ENCODE data around the gene FRMD4A. TPM values are rescaled to one million over a fixed set of nuclear protein-coding genes. Genes with fewer than 3 reads are reported as not detected.
A peak's percentile ranks its signal among the peaks of the same experiment; 100 is the strongest.

Gene FRMD4A
- total and polyA plus RNA-seq, 11 donors = 12.2 to 58.1 (median 28.1) TPM

GRCh38 chr10:13842117-13842516 is 488.6 kb downstream of the FRMD4A start:
- intact Hi-C loops (cut with DNase I) = no loop called here
- DNase-seq (no peak), ATAC-seq (no peak)
- Histone ChIP-seq H3K27ac (no peak overlapping the region), H3K4me1 (peaks cover 0 to 44% (median 27%) of the 10 kb centered on the region in 12 donors), H3K27me3 (no peaks in the 10 kb centered on the region), H3K4me3 (no peak overlapping the region), H3K9me3 (peaks cover 0 to 8% (median 0%) of the 10 kb centered on the region in 12 donors), H3K36me3 (no peaks in the 10 kb centered on the region)
- TF ChIP-seq CTCF (IDR thresholded peaks at IDR 0.05) (no peak), POLR2A (IDR thresholded peaks at IDR 0.05) (no peak)
- 22 to 55% (median 45%) methylated on average over 3 of the region's 3 CpGs for WGBS, 4 donors

- intact Hi-C loops (cut with DNase I) = no loop called here
- Histone ChIP-seq H3K36me3 (no peaks in the 10 kb centered on the region), H3K27me3 (no peaks in the 10 kb centered on the region), H3K4me3 (no peak overlapping the region), H3K4me1 (peaks cover 0 to 62% (median 38%) of the 10 kb centered on the region in 12 donors), H3K9me3 (peaks cover 0 to 8% (median 0%) of the 10 kb centered on the region in 12 donors), H3K27ac (peak overlapping the region in 9 of 12 donors; percentile 13 to 54 (median 30))
- DNase-seq = no peak
- TF ChIP-seq CTCF (IDR thresholded peaks at IDR 0.05) = no peak
- TF ChIP-seq POLR2A (IDR thresholded peaks at IDR 0.05) = no peak
- 59 to 76% (median 65%) methylated on average over 3 of the region's 3 CpGs for WGBS, 4 donors
- peak in 3 of 4 donors; percentile 30 to 43 (median 34) for ATAC-seq
Observed at GRCh38 chr10:13840036-13840435, 490.7 kb downstream of the FRMD4A start.

GRCh38 chr10:13839430-13839990 is 491.2 kb downstream of the FRMD4A start:
- no peaks in the 10 kb centered on the region for H3K27me3 ChIP-seq
- 59 to 75% (median 69%) methylated on average over 5 to 9 of the region's 9 CpGs for WGBS, 4 donors
- DNase-seq (peak in 3 of 5 donors; percentile 56 to 75 (median 73)), ATAC-seq (peak; percentile 56 to 88 (median 69))
- peaks cover 0 to 8% (median 0%) of the 10 kb centered on the region in 12 donors for H3K9me3 ChIP-seq
- TF ChIP-seq POLR2A (IDR thresholded peaks at IDR 0.05) (no peak), CTCF (IDR thresholded peaks at IDR 0.05) (no peak)
- no peaks in the 10 kb centered on the region for H3K36me3 ChIP-seq
- peaks cover 0 to 68% (median 43%) of the 10 kb centered on the region in 12 donors for H3K4me1 ChIP-seq
- peak overlapping the region in 9 of 12 donors; percentile 13 to 54 (median 30) for H3K27ac ChIP-seq
- H3K4me3 ChIP-seq = no peak overlapping the region
- intact Hi-C loops (cut with DNase I) = loop anchor here in 1 of 10 donors (5.0 kb wide), 1 partner anchor 53 kb away; no protein-coding TSS in a partner anchor

- no peaks in the 10 kb centered on the region for H3K27me3 ChIP-seq
- intact Hi-C loops (cut with DNase I) = loop anchor here in 1 of 10 donors (5.0 kb wide), 1 partner anchor 53 kb away; no protein-coding TSS in a partner anchor
- DNase-seq (no peak), ATAC-seq (no peak)
- no peak for TF ChIP-seq CTCF (IDR thresholded peaks at IDR 0.05)
- TF ChIP-seq POLR2A (IDR thresholded peaks at IDR 0.05) = no peak
- peak overlapping the region in 6 of 12 donors; percentile 13 to 48 (median 26) for H3K27ac ChIP-seq
- no peaks in the 10 kb centered on the region for H3K36me3 ChIP-seq
- H3K4me1 ChIP-seq = peaks cover 0 to 73% (median 48%) of the 10 kb centered on the region in 12 donors
- no peak overlapping the region for H3K4me3 ChIP-seq
- H3K9me3 ChIP-seq = peaks cover 0 to 8% (median 0%) of the 10 kb centered on the region in 12 donors
Observed at GRCh38 chr10:13839030-13839429, 491.7 kb downstream of the FRMD4A start.

Measured in heart left ventricle (tissue), 16 donors.